ENCODE measurements around the gene GPI. TPM values are rescaled to one million over a fixed set of nuclear protein-coding genes. Genes with fewer than 3 reads are reported as not detected.
"Not testable (repeated sequence)": the region's sequence is repeated elsewhere in the genome, so short reads cannot be mapped to it uniquely, and the experiment has no call there.

Gene GPI
- total RNA-seq, 1 donor from 2014 or later: 337 TPM

DNA sequence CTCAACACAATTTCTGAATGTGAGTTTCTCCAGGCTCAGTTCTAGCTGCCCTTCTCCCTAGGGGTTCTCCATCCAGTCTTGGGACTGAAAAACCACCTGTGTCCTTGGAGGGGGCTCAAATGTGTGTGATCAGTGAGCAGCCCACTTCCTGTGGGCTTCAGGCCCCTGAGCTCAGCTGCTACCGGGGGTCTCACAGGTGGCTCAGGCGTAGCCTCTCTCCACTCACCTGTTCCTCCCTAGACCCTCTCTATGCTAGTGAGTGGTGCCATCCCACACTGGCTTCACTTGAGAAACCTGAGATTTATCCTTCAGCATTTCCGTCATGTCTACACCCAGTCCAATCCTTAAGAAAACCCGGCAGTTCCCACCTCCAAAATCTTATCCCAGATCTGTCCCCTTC lies 39.8 kb upstream of the GPI start:
- no peak overlapping the region for H3K27ac ChIP-seq
- peaks cover 32 to 76% of the 10 kb centered on the region in 2 donors for H3K36me3 ChIP-seq
- TF ChIP-seq, protein P1, sequence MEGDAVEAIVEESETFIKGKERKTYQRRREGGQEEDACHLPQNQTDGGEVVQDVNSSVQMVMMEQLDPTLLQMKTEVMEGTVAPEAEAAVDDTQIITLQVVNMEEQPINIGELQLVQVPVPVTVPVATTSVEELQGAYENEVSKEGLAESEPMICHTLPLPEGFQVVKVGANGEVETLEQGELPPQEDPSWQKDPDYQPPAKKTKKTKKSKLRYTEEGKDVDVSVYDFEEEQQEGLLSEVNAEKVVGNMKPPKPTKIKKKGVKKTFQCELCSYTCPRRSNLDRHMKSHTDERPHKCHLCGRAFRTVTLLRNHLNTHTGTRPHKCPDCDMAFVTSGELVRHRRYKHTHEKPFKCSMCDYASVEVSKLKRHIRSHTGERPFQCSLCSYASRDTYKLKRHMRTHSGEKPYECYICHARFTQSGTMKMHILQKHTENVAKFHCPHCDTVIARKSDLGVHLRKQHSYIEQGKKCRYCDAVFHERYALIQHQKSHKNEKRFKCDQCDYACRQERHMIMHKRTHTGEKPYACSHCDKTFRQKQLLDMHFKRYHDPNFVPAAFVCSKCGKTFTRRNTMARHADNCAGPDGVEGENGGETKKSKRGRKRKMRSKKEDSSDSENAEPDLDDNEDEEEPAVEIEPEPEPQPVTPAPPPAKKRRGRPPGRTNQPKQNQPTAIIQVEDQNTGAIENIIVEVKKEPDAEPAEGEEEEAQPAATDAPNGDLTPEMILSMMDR (IDR thresholded peaks at IDR 0.05): no peak
- H3K4me1 ChIP-seq: peaks cover 3 to 7% of the 10 kb centered on the region in 2 donors
- H3K4me3 ChIP-seq: no peak overlapping the region
- DNase-seq (ENCODE audit: low spot score in 2 of 2): no peak
- no peaks in the 10 kb centered on the region for H3K9me3 ChIP-seq
- intact Hi-C loops (cut with DNase I): no loop called here
- H3K27me3 ChIP-seq: no peaks in the 10 kb centered on the region

DNA sequence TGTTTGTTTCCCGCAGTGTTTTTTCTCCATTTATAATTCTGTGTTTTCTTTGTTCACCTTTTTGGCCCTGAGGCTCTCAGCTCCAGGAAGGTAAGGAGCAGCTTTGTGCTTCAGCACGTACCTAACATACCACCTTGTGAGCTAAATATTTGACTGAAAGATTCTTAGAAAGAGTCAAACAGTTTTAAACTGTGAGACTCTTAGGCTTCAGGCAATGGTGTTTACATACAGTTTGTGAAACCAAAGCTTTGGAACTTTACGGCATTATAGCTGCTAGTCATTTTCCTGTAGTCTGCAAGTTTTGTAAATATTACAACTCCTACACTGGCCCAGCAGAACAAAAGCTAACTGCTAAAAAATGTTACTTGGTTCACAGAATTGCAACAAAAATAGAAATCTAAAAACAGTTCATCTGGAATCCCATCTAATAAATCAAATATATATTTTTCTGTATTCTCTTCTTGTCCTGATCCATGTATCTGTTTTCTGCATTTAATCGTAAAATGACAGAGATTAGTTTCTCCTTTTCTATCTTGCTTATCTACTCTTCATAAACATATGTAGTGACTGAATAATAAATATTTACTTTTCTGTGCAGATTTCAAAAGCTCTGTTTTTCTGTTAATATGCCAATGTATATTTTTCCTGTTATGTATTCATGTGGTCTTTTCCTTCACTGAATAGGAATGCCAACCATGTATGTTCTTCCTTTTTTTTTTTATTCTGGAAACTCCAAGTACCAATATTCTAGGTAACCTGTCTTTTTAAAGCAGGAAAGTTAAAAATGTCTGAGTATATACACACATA lies 38.8 kb upstream of the GPI start:
- DNase-seq (ENCODE audit: low spot score in 2 of 2): no peak
- peaks cover 40 to 85% of the 10 kb centered on the region in 2 donors for H3K36me3 ChIP-seq
- no peaks in the 10 kb centered on the region for H3K27me3 ChIP-seq
- no peaks in the 10 kb centered on the region for H3K9me3 ChIP-seq
- intact Hi-C loops (cut with DNase I): no loop called here
- H3K4me1 ChIP-seq: peaks cover 0 to 4% of the 10 kb centered on the region in 2 donors
- peak overlapping the region; percentile 32 to 33 for H3K27ac ChIP-seq
- TF ChIP-seq, protein P1 (IDR thresholded peaks at IDR 0.05): no peak
- H3K4me3 ChIP-seq: no peak overlapping the region

DNA sequence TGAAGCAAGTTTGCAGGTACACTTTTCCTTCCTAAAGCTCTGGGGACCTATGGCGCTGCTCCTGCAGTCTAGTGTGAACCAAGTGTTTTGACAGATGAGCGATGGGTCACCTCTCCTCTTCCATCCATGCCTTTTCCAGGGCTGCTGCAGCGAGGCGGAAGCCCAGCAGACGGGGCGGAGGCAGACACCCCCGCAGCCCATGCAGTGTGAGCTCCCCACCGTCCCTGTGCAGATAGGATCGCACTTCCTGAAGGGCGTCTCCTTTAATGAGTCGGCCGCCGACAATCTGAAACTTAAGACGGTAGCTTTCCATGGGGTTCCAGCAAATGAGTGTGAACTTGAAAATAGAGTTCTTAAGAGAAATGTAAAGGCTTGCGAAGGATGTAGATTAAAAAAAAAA lies 37.1 kb upstream of the GPI start:
- Histone ChIP-seq H3K27me3 (no peaks in the 10 kb centered on the region), H3K4me1 (peaks cover 0 to 7% of the 10 kb centered on the region in 2 donors), H3K4me3 (no peak overlapping the region), H3K9me3 (no peaks in the 10 kb centered on the region), H3K27ac (no peak overlapping the region), H3K36me3 (peaks cover 46 to 79% of the 10 kb centered on the region in 2 donors)
- DNase-seq (ENCODE audit: low spot score in 2 of 2): no peak
- intact Hi-C loops (cut with DNase I): no loop called here
- TF ChIP-seq, protein P1 (IDR thresholded peaks at IDR 0.05): no peak

DNA sequence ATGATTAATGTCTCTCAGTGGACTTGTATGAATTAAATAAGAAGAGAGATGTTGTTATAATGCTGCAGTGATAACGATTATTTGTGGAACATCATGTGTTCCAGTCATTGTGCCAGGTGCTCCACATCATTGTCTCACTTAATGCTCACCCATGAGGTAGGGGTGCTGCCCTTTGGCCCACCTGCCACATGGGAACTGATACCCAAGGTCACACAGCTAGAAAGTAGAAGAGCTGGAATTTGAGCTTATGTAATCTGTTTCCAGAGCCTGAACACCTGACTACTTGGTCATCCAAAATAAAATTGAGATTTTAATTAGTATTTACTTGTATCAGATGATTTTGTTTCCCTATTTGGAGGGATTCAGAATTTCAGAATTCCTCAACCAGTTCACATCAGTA lies 36.0 kb upstream of the GPI start:
- no peak overlapping the region for H3K27ac ChIP-seq

DNA sequence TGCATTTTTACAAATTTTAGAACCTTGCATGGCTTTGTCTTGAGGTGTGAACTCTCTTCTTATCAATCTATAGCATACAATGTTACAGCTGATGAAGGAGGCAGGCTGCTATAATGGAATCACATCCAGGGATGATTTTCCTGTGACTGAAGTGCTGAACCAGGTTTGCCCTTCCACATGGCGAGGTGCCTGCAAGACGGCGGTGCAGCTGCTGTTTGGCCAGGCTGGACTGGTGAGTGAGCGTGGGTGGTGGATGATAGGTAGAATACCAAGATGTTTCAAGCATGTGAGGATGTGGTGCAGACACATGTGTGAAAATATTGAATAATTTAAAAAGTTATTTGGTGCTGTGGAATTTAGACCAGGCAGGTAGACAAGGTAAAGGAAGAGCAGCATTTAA lies 34.9 kb upstream of the GPI start:
- no peak for DNase-seq (ENCODE audit: low spot score in 2 of 2)
- intact Hi-C loops (cut with DNase I): no loop called here
- TF ChIP-seq, protein P1 (IDR thresholded peaks at IDR 0.05): no peak

More for the DNA sequence above, 36.0 kb upstream of the GPI start:
- Histone ChIP-seq H3K4me1 (peaks cover 0 to 7% of the 10 kb centered on the region in 2 donors), H3K9me3 (no peaks in the 10 kb centered on the region), H3K27me3 (no peaks in the 10 kb centered on the region), H3K4me3 (no peak overlapping the region), H3K36me3 (peaks cover 48 to 82% of the 10 kb centered on the region in 2 donors)
- intact Hi-C loops (cut with DNase I): no loop called here
- TF ChIP-seq, protein P1 (IDR thresholded peaks at IDR 0.05): no peak
- DNase-seq (ENCODE audit: low spot score in 2 of 2): no peak

DNA sequence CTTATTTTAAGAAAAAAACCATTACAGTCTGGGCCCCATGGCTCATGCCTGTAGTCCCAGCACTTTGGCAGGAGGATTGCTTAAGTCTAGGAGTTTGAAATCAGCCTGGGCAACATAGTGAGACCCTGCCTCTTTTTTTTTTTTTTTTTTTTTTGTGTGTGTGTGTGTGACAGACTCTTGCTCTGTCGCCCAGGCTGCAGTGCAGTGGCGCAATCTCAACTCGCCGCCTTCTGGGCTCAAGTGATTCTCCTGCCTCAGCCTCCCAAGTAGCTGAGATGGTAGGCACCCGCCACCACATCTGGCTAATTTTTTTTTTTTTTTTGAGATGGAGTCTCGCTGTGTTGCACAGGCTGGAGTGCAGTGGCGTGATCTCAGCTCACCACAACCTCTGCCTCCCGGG lies 34.4 kb upstream of the GPI start:
- H3K27me3 ChIP-seq; H3K27ac ChIP-seq; H3K4me3 ChIP-seq; DNase-seq (ENCODE audit: low spot score in 2 of 2); intact Hi-C loops (cut with DNase I); H3K4me1 ChIP-seq; H3K9me3 ChIP-seq: not testable (repeated sequence)
- H3K36me3 ChIP-seq: peaks cover 55 to 75% of the 10 kb centered on the region in 2 donors

More for the DNA sequence above, 34.9 kb upstream of the GPI start:
- Histone ChIP-seq H3K9me3 (no peaks in the 10 kb centered on the region), H3K27me3 (no peaks in the 10 kb centered on the region), H3K36me3 (peaks cover 52 to 79% of the 10 kb centered on the region in 2 donors), H3K4me1 (peaks cover 0 to 7% of the 10 kb centered on the region in 2 donors), H3K4me3 (no peak overlapping the region), H3K27ac (no peak overlapping the region)

DNA sequence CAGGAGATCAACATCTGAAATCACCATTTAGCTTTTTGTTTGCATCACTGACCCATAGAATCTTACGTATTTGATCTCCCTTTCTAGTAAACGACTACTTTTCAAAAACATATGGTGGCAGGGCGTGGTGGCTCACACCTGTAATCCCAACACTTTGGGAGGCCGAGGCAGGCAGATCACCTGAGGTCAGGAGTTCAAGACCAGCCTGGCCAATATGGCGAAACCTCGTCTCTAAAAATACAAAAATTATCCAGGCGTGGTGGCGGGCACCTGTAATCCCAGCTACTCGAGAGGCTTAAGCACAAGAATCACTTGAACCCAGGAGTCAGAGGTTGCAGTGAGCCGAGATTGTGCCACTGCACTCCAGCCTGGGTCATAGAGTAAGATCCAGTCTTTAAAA lies 33.4 kb upstream of the GPI start:
- Histone ChIP-seq H3K27ac (peak overlapping the region; percentile 46 to 48), H3K36me3 (peaks cover 58 to 70% of the 10 kb centered on the region in 2 donors)

More for the DNA sequence above, 33.4 kb upstream of the GPI start:
- H3K4me1 ChIP-seq; DNase-seq (ENCODE audit: low spot score in 2 of 2); H3K4me3 ChIP-seq; H3K27me3 ChIP-seq; intact Hi-C loops (cut with DNase I); H3K9me3 ChIP-seq: not testable (repeated sequence)

Measured in ascending aorta (tissue), 2 donors.